Measurements from ENCODE around the gene WDFY4. TPM values are rescaled to one million over a fixed set of nuclear protein-coding genes. Genes with fewer than 3 reads are reported as not detected.

Gene WDFY4
- total RNA-seq, 2 donors from 2014 or later, result 2.1 to 10.1 TPM

DNA sequence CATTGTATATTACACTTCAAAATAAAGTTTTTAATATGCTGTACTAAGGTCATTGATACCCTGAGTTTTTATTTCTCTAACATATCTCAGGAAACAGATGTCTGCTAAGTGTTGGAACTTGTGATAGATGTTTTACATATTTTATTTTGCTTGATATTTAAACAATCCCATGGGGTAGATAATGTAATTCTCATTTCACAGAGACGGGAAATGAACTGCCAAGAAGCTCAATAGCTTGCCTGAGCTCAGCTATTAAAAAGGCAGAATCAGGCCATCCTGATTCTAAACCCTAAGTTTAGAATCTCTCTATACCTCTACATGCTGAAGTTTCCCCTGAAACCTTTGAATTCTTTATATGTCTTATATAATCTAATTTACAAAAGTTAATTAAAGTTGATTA, 128.6 kb downstream of the WDFY4 start:
- Mint-ChIP-seq H3K4me3 (no peak overlapping the region), H3K36me3 (ENCODE audit: low read depth) (no peaks in the 10 kb centered on the region), H3K27ac (no peak overlapping the region), H3K4me1 (no peaks in the 10 kb centered on the region), H3K27me3 (peaks cover 18% of the 10 kb centered on the region)
- no peak for ATAC-seq
- H3K9me3 ChIP-seq (ENCODE audit: control insufficient read depth, low read length, poor library complexity, severe bottlenecking), result no peaks in the 10 kb centered on the region
- no peak for DNase-seq

DNA sequence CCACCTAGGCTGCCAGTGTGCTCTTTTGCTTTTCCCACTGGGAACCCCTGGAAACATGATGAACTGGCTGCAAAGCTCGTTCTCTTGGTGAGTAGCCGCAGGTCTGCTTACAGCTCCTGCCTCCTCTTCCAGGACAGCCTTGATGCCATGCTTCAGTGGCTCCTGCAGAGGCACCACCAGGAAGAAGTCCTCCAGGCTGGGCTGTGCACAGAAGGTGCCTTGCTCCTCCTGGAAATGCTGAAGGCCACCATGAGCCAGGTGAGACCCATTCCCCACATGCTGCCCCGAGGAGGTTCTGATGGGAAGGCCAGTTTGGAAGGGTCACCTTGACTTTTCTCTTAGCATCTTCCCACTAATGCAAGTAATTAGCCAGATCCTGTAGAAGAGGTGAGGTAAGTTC, 129.2 kb downstream of the WDFY4 start:
- no peaks in the 10 kb centered on the region for H3K36me3 Mint-ChIP-seq (ENCODE audit: low read depth)
- H3K27ac Mint-ChIP-seq, result no peak overlapping the region
- no peak overlapping the region for H3K4me3 Mint-ChIP-seq
- no peaks in the 10 kb centered on the region for H3K9me3 ChIP-seq (ENCODE audit: control insufficient read depth, low read length, poor library complexity, severe bottlenecking)
- peaks cover 18% of the 10 kb centered on the region for H3K27me3 Mint-ChIP-seq
- H3K4me1 Mint-ChIP-seq, result no peaks in the 10 kb centered on the region
- DNase-seq (no peak), ATAC-seq (no peak)

DNA sequence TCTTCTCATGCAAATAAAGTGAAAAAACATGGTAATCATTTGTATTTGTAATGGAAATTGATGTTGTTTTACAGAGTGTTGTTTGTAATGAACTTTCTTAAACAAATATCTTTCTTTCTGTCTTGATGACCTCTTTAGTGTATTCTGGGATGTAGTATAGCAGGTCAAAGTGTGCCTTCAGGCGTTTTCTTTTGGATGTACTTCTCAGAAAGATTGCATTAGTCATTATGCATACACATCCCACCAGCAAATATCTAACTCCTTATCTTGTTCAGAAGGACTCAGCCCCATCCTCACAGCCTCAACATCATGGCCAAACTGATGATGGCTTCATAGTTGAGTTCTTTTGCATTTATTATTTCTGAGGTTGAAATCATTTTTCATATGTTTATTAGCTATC, 130.3 kb downstream of the WDFY4 start:
- Mint-ChIP-seq H3K4me1 (no peaks in the 10 kb centered on the region), H3K27me3 (peaks cover 22% of the 10 kb centered on the region), H3K27ac (no peak overlapping the region), H3K36me3 (ENCODE audit: low read depth) (no peaks in the 10 kb centered on the region), H3K4me3 (no peak overlapping the region)
- DNase-seq (no peak), ATAC-seq (no peak)
- no peaks in the 10 kb centered on the region for H3K9me3 ChIP-seq (ENCODE audit: control insufficient read depth, low read length, poor library complexity, severe bottlenecking)

DNA sequence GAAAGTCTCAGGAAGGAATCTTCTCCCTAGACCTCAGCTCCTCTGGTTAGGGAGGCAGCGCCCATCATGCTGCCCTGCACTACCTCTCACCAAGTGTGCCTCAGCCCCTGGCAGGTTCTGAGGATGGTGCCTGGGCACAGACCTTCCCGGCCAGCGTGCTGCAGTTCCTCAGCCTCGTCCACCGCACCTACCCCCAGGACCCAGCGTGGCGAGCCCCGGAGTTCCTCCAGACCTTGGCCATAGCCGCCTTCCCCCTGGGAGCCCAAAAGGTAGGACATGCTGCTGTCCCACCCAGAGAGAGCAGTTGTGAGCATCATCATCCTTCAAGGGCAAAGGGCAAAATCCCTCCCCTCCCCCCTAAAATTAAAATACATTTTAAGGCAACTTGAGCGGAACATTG, 132.5 kb downstream of the WDFY4 start:
- no peaks in the 10 kb centered on the region for H3K9me3 ChIP-seq (ENCODE audit: control insufficient read depth, low read length, poor library complexity, severe bottlenecking)
- no peak for ATAC-seq
- no peaks in the 10 kb centered on the region for H3K4me1 Mint-ChIP-seq
- DNase-seq, result no peak
- no peak overlapping the region for H3K4me3 Mint-ChIP-seq
- no peaks in the 10 kb centered on the region for H3K36me3 Mint-ChIP-seq (ENCODE audit: low read depth)
- H3K27ac Mint-ChIP-seq, result no peak overlapping the region
- H3K27me3 Mint-ChIP-seq, result peaks cover 27% of the 10 kb centered on the region

DNA sequence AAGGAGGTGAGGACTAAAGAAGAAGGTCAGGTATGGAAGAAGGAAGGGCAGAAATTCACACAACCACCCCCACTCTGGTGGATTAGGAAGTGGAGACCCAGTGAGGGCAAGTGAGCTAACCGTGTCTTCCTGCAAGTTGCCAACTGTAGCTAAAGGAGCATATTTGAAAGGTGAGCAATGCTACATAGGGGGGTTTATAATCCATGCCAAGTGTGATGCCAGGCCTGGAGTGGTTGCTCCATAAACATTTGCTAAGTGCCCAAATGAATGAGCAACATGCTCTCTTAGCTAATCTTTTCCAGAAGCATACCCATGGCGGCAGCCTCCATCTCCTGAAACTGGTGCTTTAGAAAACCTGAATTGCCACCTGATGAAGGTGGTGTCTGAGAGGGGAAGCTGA, 133.4 kb downstream of the WDFY4 start:
- ATAC-seq (no peak), DNase-seq (no peak)
- peaks cover 33% of the 10 kb centered on the region for H3K27me3 Mint-ChIP-seq
- H3K36me3 Mint-ChIP-seq (ENCODE audit: low read depth), result no peaks in the 10 kb centered on the region
- no peak overlapping the region for H3K4me3 Mint-ChIP-seq
- no peaks in the 10 kb centered on the region for H3K4me1 Mint-ChIP-seq
- H3K9me3 ChIP-seq (ENCODE audit: control insufficient read depth, low read length, poor library complexity, severe bottlenecking), result no peaks in the 10 kb centered on the region
- no peak overlapping the region for H3K27ac Mint-ChIP-seq

DNA sequence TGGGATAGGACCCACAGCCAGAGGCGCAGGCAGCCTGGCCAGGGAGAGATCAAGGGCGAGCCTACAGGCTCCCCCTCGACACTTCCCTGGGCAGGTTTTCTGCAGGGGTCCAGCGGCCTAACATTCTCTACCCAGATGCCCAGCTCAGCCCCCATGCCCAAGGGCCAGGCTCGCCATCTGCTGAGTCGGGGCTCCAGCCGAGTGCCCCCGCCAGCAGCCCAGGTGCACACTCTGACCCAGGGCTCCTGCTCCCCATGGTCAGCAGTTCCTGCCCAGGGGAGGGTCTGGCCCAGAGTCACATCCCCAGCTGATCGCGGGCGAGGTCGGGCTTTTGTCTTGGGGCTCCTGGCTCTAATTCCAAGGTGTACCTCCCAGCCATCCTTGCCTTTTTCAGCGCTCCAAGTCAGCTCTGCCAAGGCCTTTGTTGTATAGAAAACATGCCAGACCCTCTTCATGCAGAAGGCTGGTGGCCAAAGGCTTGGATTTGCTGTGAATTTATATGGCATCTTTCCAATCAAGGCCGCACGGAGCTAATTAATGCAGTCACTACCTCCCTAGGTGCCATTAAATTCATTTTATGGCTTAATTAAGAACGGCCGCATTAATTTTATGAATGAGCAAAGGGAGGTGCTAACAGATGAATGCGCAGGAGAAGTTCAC, 134.3 kb downstream of the WDFY4 start:
- Mint-ChIP-seq H3K36me3 (ENCODE audit: low read depth) (no peaks in the 10 kb centered on the region), H3K4me3 (no peak overlapping the region), H3K27me3 (peaks cover 36% of the 10 kb centered on the region), H3K4me1 (no peaks in the 10 kb centered on the region), H3K27ac (no peak overlapping the region)
- DNase-seq (no peak), ATAC-seq (no peak)
- H3K9me3 ChIP-seq (ENCODE audit: control insufficient read depth, low read length, poor library complexity, severe bottlenecking), result no peaks in the 10 kb centered on the region

DNA sequence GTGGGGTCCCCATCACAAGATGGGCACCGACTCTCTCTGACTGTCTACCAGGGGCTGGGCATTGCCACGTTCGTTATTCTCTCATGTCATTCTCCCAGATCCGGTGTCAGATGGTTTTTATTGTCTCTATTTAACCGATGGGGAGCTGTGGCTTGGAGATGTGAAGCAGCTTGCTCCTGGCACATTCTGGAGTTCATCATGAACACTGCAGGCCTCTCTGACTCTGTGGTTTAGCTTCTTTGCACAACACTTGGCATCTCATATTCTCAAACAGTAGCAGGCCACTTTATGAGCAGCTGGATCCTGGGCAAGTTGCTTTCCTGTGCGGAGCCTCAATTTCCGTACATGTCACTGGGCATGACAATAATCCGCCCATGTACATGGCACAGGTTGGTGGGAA, 135.1 kb downstream of the WDFY4 start:
- Mint-ChIP-seq H3K27ac (no peak overlapping the region), H3K36me3 (ENCODE audit: low read depth) (no peaks in the 10 kb centered on the region), H3K4me3 (no peak overlapping the region), H3K4me1 (no peaks in the 10 kb centered on the region), H3K27me3 (peaks cover 36% of the 10 kb centered on the region)
- DNase-seq (no peak), ATAC-seq (no peak)
- H3K9me3 ChIP-seq (ENCODE audit: control insufficient read depth, low read length, poor library complexity, severe bottlenecking), result no peaks in the 10 kb centered on the region

DNA sequence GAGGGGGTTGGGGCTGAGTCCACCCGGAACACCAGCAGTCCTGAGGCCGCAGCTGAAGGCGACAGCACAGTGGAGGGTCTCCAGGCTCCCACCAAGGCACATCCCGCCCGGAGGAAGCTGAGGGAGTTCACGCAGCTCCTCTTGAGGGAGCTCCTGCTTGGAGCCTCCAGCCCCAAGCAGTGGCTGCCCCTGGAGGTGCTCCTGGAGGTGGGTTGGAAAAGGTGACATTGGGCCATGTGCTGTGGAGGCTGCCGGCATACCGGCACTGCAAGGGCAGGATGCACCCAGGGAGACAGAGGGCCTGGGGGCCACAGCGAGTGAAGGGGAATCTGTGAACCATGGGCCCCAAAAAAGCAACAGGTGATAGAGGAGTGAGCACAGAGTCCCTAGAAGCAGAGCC, 135.6 kb downstream of the WDFY4 start:
- Mint-ChIP-seq H3K36me3 (ENCODE audit: low read depth) (no peaks in the 10 kb centered on the region), H3K4me1 (no peaks in the 10 kb centered on the region), H3K27me3 (peaks cover 36% of the 10 kb centered on the region), H3K4me3 (no peak overlapping the region), H3K27ac (no peak overlapping the region)
- DNase-seq (no peak), ATAC-seq (no peak)
- no peaks in the 10 kb centered on the region for H3K9me3 ChIP-seq (ENCODE audit: control insufficient read depth, low read length, poor library complexity, severe bottlenecking)

DNA sequence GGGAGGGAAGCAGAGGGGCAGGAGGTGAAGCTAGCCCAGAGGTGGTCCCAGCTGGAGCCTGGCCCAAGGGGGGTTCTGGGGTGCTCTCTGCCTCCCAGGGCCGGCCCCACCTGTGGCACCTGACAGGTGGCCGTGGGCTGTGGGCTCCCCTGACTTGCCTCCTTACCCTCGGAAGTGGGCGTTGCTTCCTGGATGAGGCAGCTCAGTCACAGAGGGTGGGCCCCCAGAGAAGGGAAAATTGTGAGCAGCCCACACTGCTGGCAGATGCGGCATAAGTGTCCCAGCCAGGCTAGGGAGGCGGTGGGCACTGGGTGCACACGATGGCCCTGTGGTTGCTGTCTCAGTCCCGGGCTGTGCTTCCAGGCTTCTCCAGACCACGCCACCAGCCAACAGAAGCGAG, 136.0 kb downstream of the WDFY4 start:
- ATAC-seq (no peak), DNase-seq (no peak)
- Mint-ChIP-seq H3K27me3 (peaks cover 36% of the 10 kb centered on the region), H3K4me1 (no peaks in the 10 kb centered on the region), H3K36me3 (ENCODE audit: low read depth) (no peaks in the 10 kb centered on the region), H3K4me3 (no peak overlapping the region), H3K27ac (no peak overlapping the region)
- H3K9me3 ChIP-seq (ENCODE audit: control insufficient read depth, low read length, poor library complexity, severe bottlenecking), result no peaks in the 10 kb centered on the region

DNA sequence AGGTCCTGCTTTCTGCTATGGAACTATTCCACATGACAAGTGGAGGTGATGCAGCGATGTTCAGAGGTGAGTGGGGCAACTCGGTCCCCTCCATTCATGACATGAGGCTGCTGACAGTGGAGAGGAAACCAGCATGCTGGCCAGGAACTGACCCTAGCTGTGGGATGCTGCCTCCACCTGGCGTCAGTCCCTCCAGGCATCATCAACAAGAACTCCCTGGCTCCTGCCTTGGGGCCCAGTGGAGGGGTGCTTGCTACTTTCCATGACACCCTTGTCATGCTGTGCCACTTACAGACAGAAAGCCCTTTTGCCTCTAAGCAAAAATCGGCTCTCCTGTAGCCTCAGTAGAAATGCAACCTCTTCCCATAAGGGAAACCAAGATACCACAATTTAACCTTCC, 136.4 kb downstream of the WDFY4 start:
- ATAC-seq (no peak), DNase-seq (no peak)
- no peaks in the 10 kb centered on the region for H3K4me1 Mint-ChIP-seq
- H3K9me3 ChIP-seq (ENCODE audit: control insufficient read depth, low read length, poor library complexity, severe bottlenecking), result no peaks in the 10 kb centered on the region
- H3K36me3 Mint-ChIP-seq (ENCODE audit: low read depth), result no peaks in the 10 kb centered on the region
- no peak overlapping the region for H3K27ac Mint-ChIP-seq
- H3K4me3 Mint-ChIP-seq, result no peak overlapping the region
- peaks cover 39% of the 10 kb centered on the region for H3K27me3 Mint-ChIP-seq

DNA sequence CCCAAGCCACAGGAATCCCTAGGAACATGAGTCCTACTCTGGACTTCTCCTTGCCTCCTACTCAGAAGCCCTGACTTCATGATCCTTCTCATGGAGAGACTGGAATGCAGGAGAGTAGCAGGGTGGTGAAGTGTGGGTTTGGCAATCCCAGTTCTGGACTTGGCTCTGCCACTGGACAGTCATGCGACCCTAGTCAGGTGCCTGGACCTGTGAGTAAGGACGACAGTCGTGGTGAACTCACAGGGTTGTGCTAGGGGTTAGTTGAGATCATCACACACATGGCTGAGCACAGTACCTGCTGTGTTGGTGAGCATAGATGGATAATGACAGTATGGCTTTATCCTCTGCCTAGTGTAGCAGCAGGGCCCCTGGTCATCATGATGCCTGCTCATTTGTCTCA, 137.0 kb downstream of the WDFY4 start:
- Mint-ChIP-seq H3K27me3 (peaks cover 35% of the 10 kb centered on the region), H3K4me3 (no peak overlapping the region), H3K27ac (no peak overlapping the region), H3K4me1 (no peaks in the 10 kb centered on the region), H3K36me3 (ENCODE audit: low read depth) (no peaks in the 10 kb centered on the region)
- no peaks in the 10 kb centered on the region for H3K9me3 ChIP-seq (ENCODE audit: control insufficient read depth, low read length, poor library complexity, severe bottlenecking)
- ATAC-seq, result no peak
- no peak for DNase-seq

DNA sequence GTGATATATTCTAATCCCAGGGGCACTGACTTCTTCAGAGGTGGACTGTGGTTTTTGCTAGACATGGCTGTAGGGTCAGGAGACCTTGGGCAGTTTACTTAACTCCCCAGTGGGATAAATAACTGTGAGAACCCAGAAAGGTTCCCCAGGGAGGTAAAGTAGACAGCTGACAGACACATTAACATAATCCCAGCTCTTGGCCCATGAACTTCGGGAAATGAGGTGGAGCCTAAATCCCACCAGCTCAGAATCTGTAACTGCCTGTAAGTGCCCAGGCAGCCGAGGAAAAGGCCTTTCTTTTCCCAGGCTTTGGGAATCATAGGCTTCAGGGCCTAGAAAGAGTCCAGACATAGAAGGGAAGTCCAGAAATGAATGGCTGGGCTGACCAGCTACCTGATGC, 149.0 kb downstream of the WDFY4 start:
- H3K36me3 Mint-ChIP-seq (ENCODE audit: low read depth), result peaks cover 2% of the 10 kb centered on the region
- DNase-seq (no peak), ATAC-seq (no peak)
- H3K4me3 Mint-ChIP-seq, result no peak overlapping the region
- H3K27ac Mint-ChIP-seq, result no peak overlapping the region
- H3K4me1 Mint-ChIP-seq, result no peaks in the 10 kb centered on the region
- peaks cover 48% of the 10 kb centered on the region for H3K27me3 Mint-ChIP-seq
- no peaks in the 10 kb centered on the region for H3K9me3 ChIP-seq (ENCODE audit: control insufficient read depth, low read length, poor library complexity, severe bottlenecking)

DNA sequence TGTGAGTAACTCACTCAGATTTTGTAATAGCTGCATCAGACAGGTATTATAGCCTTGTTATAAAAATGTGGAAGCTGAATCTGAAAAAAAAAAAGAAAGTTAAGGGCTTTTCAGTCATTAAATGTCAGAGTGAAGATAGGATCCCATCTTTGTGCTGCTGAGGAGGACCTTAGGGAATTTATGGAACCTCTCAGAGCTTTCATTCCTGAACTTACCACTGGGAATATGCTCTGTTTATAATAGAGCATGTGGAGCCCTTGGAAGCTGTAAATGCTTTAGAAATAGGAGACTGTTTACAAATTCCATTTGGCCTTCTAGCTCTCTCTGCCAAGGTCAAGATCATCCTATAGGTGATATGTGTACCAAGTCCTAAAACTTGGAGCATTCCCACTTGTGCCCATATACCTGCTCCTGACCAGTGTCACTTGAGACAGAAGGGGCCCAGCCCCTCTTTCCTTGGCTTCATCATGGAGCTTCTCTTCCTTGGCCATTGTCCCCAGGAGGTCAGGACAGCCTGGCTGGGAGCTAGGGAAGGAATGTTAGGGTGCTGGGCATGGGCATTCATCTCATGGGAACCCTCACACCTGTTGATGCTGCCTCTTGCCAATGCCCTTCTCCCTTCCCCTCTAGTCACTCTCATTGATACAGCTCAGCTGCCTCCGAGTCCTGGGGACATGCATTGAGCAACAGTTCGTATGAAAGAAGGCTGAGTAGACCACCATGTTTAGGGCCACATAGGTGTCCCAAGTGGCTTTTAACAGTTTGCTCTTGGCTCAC, 149.7 kb downstream of the WDFY4 start:
- Mint-ChIP-seq H3K4me3 (no peak overlapping the region), H3K4me1 (no peaks in the 10 kb centered on the region), H3K27ac (no peak overlapping the region), H3K27me3 (peaks cover 55% of the 10 kb centered on the region), H3K36me3 (ENCODE audit: low read depth) (peaks cover 2% of the 10 kb centered on the region)
- ATAC-seq (no peak), DNase-seq (no peak)
- H3K9me3 ChIP-seq (ENCODE audit: control insufficient read depth, low read length, poor library complexity, severe bottlenecking), result no peaks in the 10 kb centered on the region

DNA sequence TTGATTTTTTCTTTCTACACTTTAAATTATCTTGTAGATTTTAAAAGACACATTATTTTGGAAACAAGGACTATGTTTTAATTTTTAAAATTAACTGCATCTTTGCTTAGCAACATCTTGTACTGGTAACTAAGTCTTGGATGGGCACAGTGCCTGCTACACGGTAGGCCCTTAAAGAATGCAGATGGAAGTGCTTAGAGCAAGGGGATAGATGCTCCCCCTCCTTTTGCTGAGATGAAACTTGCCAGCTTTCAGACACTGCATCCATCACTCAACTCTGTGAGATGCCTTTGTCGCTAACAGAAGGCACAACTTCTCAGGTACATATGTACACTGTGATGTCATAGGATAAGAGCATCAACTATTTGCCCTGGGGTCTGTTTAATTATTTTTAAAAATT, 151.1 kb downstream of the WDFY4 start:
- no peak overlapping the region for H3K27ac Mint-ChIP-seq
- H3K36me3 Mint-ChIP-seq (ENCODE audit: low read depth), result peaks cover 2% of the 10 kb centered on the region

More for the DNA sequence above, 151.1 kb downstream of the WDFY4 start:
- Mint-ChIP-seq H3K4me1 (no peaks in the 10 kb centered on the region), H3K4me3 (no peak overlapping the region), H3K27me3 (peaks cover 56% of the 10 kb centered on the region)
- DNase-seq, result no peak
- H3K9me3 ChIP-seq (ENCODE audit: control insufficient read depth, low read length, poor library complexity, severe bottlenecking), result no peaks in the 10 kb centered on the region
- no peak for ATAC-seq
